ENCODE results near the gene KRTAP16-1.

Gene KRTAP16-1

GRCh38 chr17:41265078-41265477 lies 44.0 kb downstream of the KRTAP16-1 start, which contains the start of gene KRTAP9-6:
KRTAP9-6 (plus strand) TSS chr17:41265378; CDS start chr17:41265378, 0 bp downstream.
- no peak within 1 kb of the TSS for H3K4me3 ChIP-seq (ENCODE audit: low read depth, low read length)
- in situ Hi-C loops (cut with HindIII; ENCODE audit: low sequenced_read_pairs), result no loop called here
- no peak for DNase-seq (ENCODE audit: low read depth)
- TF ChIP-seq CTCF (IDR thresholded peaks at IDR 0.05; ENCODE audit: low read depth, low read length, missing control alignments), result no peak

DNA sequence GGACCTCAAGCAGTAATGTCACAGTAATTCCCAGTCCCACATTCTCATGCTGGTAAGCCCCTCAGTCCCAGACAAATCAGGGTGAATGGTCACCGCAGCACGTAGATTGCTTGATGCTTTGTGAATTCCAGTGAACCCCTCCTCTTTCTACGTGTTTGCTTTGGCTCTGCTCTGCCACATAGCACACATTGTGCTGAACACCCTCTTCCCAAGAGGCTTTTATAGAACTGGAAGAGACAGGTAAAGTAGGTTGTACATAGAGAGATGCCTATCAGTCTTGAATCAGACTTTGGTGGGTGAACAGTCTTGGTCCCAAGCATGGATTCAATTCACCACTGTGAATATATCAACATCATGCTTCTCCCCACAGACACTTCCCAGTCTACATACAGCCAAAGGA lies 44.5 kb downstream of the KRTAP16-1 start:
- TF ChIP-seq CTCF (IDR thresholded peaks at IDR 0.05; ENCODE audit: low read depth, low read length, missing control alignments), result no peak
- in situ Hi-C loops (cut with HindIII; ENCODE audit: low sequenced_read_pairs), result no loop called here

DNA sequence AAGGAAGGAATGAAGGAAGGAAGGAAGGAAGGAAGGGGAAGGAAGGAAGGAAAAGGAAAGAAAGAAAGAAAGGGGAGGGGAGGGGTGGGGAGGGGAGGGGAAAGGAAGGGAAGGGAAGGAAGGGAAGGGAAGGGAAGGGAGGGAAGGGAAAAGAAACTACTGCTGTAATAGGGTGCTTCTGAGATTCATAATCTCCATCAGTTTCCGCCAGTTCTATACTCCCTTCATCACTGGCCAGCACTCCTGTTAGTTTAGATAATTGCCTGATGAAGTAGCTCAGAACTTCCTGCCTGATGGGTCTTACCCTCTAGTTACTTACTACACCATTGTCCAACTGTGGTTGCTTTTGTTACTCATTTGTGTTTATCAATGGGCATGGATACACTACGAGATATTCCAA lies 45.9 kb downstream of the KRTAP16-1 start:
- no peak overlapping the region for H3K4me3 ChIP-seq (ENCODE audit: low read depth, low read length)
- in situ Hi-C loops (cut with HindIII; ENCODE audit: low sequenced_read_pairs), result no loop called here
- no peak for DNase-seq (ENCODE audit: low read depth)
- no peak for TF ChIP-seq CTCF (IDR thresholded peaks at IDR 0.05; ENCODE audit: low read depth, low read length, missing control alignments)

More for the DNA sequence above, 44.5 kb downstream of the KRTAP16-1 start:
- no peak overlapping the region for H3K4me3 ChIP-seq (ENCODE audit: low read depth, low read length)
- DNase-seq (ENCODE audit: low read depth), result no peak

DNA sequence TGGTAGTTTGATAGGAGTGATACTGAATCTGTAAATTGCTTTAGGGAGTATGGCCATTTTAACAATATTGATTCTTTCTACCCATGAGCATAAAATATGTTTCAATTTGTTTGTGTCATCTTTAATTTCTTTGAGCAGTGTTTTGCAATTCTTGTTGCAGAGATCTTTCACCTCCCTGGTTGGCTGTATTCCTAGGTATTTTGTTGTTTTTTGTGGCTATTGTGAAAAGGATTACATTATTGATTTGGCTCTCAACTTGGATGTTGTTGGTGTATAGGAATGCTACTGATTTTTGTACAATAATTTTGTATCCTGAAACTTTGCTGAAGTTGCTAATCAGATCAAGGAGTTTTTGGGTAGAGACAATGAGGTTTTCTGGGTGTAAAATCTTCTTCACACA lies 50.7 kb downstream of the KRTAP16-1 start:
- H3K4me3 ChIP-seq (ENCODE audit: low read depth, low read length), result no peak overlapping the region
- no peak for DNase-seq (ENCODE audit: low read depth)
- in situ Hi-C loops (cut with HindIII; ENCODE audit: low sequenced_read_pairs), result no loop called here
- no peak for TF ChIP-seq CTCF (IDR thresholded peaks at IDR 0.05; ENCODE audit: low read depth, low read length, missing control alignments)
